Osteoblast (primary cell): ENCODE measurements around the gene SLC45A2. TPM values are rescaled to one million over a fixed set of nuclear protein-coding genes. Genes with fewer than 3 reads are reported as not detected.
"Not testable (repeated sequence)": the region's sequence is repeated elsewhere in the genome, so short reads cannot be mapped to it uniquely, and the experiment has no call there.

Experiments used
- DNase-seq: peaks from one replicate; pipeline ENCODE4 v3.0.0; 2011; ENCODE audit warnings: low spot score, mixed read lengths; ENCODE audit not compliant: insufficient read length; ENCODE audit errors: missing footprints
- H2AFZ ChIP-seq: 2 replicates; pipeline ENCODE4 v1.6.0; 2011; ENCODE audit warnings: mild to moderate bottlenecking, low read length
- H3K27ac ChIP-seq: 2 replicates; pipeline ENCODE4 v1.5.1; 2011; ENCODE audit warnings: mild to moderate bottlenecking, low read depth, low read length, moderate library complexity
- H3K27me3 ChIP-seq: 2 replicates; pipeline ENCODE4 v1.6.0; 2012; ENCODE audit warnings: mild to moderate bottlenecking, control low read depth, inconsistent platforms, low read length, moderate library complexity; ENCODE audit not compliant: insufficient read depth
- H3K36me3 ChIP-seq: 2 replicates; pipeline ENCODE4 v1.5.1; 2011; ENCODE audit warnings: mild to moderate bottlenecking, low read length, control low read depth, moderate library complexity; ENCODE audit not compliant: insufficient read depth
- H3K4me1 ChIP-seq: 2 replicates; pipeline ENCODE4 v1.5.1; 2011; ENCODE audit warnings: mild to moderate bottlenecking, low read length, control low read depth, moderate library complexity; ENCODE audit not compliant: insufficient read depth
- H3K4me2 ChIP-seq: 2 replicates; pipeline ENCODE4 v1.6.0; 2011; ENCODE audit warnings: mild to moderate bottlenecking, low read length; ENCODE audit not compliant: insufficient read depth
- H3K4me3 ChIP-seq: fragments of 200-600 bp; sonication (generic); 3 replicates; pipeline ENCODE4 v1.5.1; 2012; ENCODE audit warnings: mild to moderate bottlenecking, low read length, inconsistent platforms; ENCODE audit not compliant: insufficient read depth
- H3K79me2 ChIP-seq: 2 replicates; pipeline ENCODE4 v1.6.0; 2012; ENCODE audit warnings: mild to moderate bottlenecking, low read length, control low read depth, inconsistent platforms; ENCODE audit not compliant: insufficient read depth
- H3K9me3 ChIP-seq: 2 replicates; pipeline ENCODE4 v1.5.1; 2011; ENCODE audit warnings: low read depth, low read length, control low read depth
- H4K20me1 ChIP-seq: 2 replicates; pipeline ENCODE4 v1.6.0; 2012; ENCODE audit warnings: mild to moderate bottlenecking, low read length, control low read depth; ENCODE audit not compliant: insufficient read depth
- CTCF ChIP-seq: IDR thresholded peaks from 2 replicates; pipeline ENCODE4 v1.5.1; 2011; ENCODE audit warnings: mild to moderate bottlenecking, low read depth, low read length, moderate library complexity; ENCODE audit errors: extremely low read depth
- total RNA-seq: library from RNA; depleted of rRNA; stranded (reverse); fragments of >200 nt; gene quantifications from 2 replicates; pipeline ENCODE4 v1.2.3, GENCODE V29; 2012

SLC45A2 gene
- total RNA-seq, 1 donor: 0.36 TPM

GRCh38 chr5:33966805-33967204, 17.7 kb downstream of the SLC45A2 start:
- Histone ChIP-seq H3K79me2 (no peaks in the 10 kb centered on the region), H2AFZ (no peak overlapping the region), H3K4me3 (no peak overlapping the region), H3K27ac (no peak overlapping the region), H3K27me3 (peaks cover 5% of the 10 kb centered on the region), H3K36me3 (no peaks in the 10 kb centered on the region), H3K4me2 (no peak overlapping the region), H3K9me3 (no peaks in the 10 kb centered on the region), H4K20me1 (no peaks in the 10 kb centered on the region), H3K4me1 (no peaks in the 10 kb centered on the region)
- no peak for DNase-seq
- no peak for TF ChIP-seq CTCF

DNA sequence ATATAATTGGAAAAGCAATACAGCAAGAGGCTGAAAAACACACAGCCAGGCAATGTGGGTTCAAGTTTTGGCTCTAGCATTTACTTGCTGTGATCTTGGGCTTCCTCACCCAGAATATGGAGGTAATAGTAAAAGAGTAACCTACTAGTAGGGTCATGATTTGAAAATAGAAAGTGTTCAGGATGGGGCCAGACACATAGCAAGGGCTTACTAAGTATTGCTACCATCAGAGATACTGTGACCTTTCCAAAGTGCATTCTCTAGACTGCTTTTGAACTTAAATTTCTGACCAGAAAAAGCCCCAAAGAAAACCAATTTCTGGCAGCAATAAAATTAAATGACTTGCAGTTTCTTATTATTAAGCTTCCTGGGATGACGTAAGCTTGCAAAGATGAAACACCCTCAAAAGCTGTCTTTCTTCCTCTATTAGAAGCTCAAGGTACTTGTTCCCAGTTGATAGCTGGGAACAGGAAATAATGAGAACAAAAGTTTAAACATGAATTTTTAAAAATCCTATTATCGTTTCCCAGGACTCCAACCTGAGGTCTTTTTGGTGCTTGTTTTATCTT, 20.3 kb downstream of the SLC45A2 start:
- no peak overlapping the region for H3K4me2 ChIP-seq
- H3K9me3 ChIP-seq: no peaks in the 10 kb centered on the region
- no peak overlapping the region for H3K4me3 ChIP-seq
- DNase-seq: no peak
- H3K79me2 ChIP-seq: no peaks in the 10 kb centered on the region
- no peaks in the 10 kb centered on the region for H3K36me3 ChIP-seq
- H3K27ac ChIP-seq: no peak overlapping the region
- peaks cover 5% of the 10 kb centered on the region for H3K27me3 ChIP-seq
- no peak overlapping the region for H2AFZ ChIP-seq
- no peaks in the 10 kb centered on the region for H3K4me1 ChIP-seq
- no peak for TF ChIP-seq CTCF
- H4K20me1 ChIP-seq: no peaks in the 10 kb centered on the region

DNA sequence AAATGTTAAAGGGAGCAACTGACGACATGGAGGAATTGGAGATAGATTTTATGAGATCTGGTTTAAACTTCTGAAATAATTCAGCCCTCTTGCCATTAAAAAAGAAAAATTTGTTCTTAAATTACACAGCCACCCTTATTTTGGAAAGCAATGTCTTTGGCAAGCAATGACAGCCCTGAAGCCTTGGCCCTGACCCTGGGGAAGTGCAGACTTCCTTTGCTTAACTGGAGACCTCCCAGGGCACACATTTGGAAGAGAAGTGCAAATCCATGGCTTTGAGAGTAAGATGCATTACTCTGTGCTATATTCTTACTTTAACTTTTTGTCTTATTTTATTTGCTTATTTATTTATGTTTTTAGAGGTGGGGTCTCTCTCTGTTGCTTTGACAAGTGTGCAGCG, 26.3 kb downstream of the SLC45A2 start:
- Histone ChIP-seq H3K27me3 (peaks cover 9% of the 10 kb centered on the region), H3K4me1 (no peaks in the 10 kb centered on the region), H4K20me1 (no peaks in the 10 kb centered on the region), H3K27ac (no peak overlapping the region), H3K4me2 (no peak overlapping the region), H3K79me2 (no peaks in the 10 kb centered on the region), H3K4me3 (no peak overlapping the region), H2AFZ (no peak overlapping the region), H3K9me3 (peaks cover 2% of the 10 kb centered on the region), H3K36me3 (no peaks in the 10 kb centered on the region)
- TF ChIP-seq CTCF: no peak
- no peak for DNase-seq

- TF ChIP-seq CTCF: no peak
- H3K79me2 ChIP-seq: no peaks in the 10 kb centered on the region
- H3K4me1 ChIP-seq: no peaks in the 10 kb centered on the region
- H3K27ac ChIP-seq: no peak overlapping the region
- peaks cover 2% of the 10 kb centered on the region for H3K9me3 ChIP-seq
- no peak overlapping the region for H3K4me2 ChIP-seq
- H3K4me3 ChIP-seq: no peak overlapping the region
- H4K20me1 ChIP-seq: no peaks in the 10 kb centered on the region
- no peak overlapping the region for H2AFZ ChIP-seq
- H3K27me3 ChIP-seq: peaks cover 9% of the 10 kb centered on the region
- DNase-seq: no peak
- no peaks in the 10 kb centered on the region for H3K36me3 ChIP-seq
These were observed 26.8 kb downstream of the SLC45A2 start for GRCh38 chr5:33957577-33958150.

DNA sequence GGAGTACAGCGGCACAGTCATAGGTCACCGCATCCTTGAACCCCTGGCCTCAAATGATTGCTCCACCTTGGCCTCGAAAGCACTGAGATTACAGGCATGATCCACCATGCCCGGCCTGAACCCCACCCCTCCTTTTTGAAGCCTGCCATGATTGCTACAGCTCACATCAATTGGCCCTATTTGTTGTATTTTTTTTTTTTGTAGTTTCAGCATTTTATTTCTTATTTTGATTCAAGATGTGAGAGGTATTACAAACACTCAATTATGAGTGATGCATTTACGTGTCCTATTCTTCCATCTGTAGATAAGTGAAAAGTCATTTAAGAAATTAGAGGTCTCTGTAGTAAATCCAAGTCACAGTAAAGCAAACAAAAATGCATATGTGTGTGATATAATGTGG, 32.3 kb downstream of the SLC45A2 start:
- not testable (repeated sequence) for H3K4me2 ChIP-seq, H3K79me2 ChIP-seq, H4K20me1 ChIP-seq, H2AFZ ChIP-seq, H3K27ac ChIP-seq, H3K4me3 ChIP-seq, H3K9me3 ChIP-seq, DNase-seq, H3K4me1 ChIP-seq, H3K36me3 ChIP-seq
- H3K27me3 ChIP-seq: peaks cover 19% of the 10 kb centered on the region
